Stimulated activated CD8-positive, alpha-beta memory T cell treated with anti-CD3 and anti-CD28 coated beads, Interleukin-2, amount 100 ng/mL, for 1 hour (primary cell): ENCODE data around the gene PREX1.
"Not testable (repeated sequence)": the region's sequence is repeated elsewhere in the genome, so short reads cannot be mapped to it uniquely, and the experiment has no call there.

Experiments
- DNase-seq, 2 donors: peaks; one replicate each; pipeline ENCODE4 v3.0.0-alpha.2; 2020; ENCODE audit warnings: low read depth in 2 of 2

PREX1 gene

GRCh38 chr20:48756774-48757173 lies 71.0 kb downstream of the PREX1 start:
- DNase-seq, result not testable (repeated sequence)

- DNase-seq, result no peak
Observed at GRCh38 chr20:48754292-48754691, 73.5 kb downstream of the PREX1 start.

GRCh38 chr20:48752963-48753362 lies 74.8 kb downstream of the PREX1 start:
- no peak for DNase-seq

DNA sequence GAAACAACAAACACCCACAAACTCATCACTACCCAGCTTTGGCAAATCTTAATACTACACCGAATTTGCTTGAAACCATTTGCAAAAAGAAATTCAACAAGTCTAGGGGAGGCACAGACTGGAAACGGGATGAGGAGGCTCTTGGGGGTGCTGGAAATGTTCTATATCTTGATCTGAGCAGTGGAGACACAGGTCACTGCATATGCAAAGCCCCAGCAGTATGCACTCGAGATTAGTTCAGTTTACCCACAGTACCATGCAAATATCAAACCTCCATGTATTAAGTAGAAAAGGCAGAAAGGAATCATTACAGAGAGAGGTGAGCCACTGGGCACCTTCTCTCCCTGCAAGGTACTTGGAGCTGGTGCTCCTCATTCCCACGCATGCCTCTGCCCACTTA lies 75.9 kb downstream of the PREX1 start:
- DNase-seq, result no peak

- DNase-seq, result no peak
Observed at GRCh38 chr20:48750941-48751635, 76.7 kb downstream of the PREX1 start.

- no peak for DNase-seq
Observed at GRCh38 chr20:48750376-48750775, 77.4 kb downstream of the PREX1 start.

GRCh38 chr20:48749437-48749836 lies 78.4 kb downstream of the PREX1 start:
- DNase-seq, result no peak

DNA sequence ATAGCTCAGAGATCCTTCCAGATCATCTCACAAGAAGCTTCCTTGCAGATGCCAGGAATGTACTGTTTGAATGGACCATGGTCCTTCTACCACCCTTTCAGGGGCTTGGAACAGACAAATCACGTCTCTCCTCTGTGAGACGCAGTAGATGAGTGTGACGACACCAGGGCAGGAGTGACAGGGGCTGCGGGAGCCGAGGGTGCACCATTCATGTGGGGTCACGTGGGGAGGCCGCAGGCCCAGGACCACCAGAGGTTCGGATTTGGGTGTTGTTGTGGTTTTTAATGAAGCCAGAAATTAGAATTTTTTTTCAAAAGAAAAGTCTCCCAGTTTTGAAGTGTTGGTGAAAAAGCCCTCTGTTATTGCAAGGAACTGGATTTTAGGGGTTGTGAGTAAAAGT lies 79.2 kb downstream of the PREX1 start:
- DNase-seq, result no peak

DNA sequence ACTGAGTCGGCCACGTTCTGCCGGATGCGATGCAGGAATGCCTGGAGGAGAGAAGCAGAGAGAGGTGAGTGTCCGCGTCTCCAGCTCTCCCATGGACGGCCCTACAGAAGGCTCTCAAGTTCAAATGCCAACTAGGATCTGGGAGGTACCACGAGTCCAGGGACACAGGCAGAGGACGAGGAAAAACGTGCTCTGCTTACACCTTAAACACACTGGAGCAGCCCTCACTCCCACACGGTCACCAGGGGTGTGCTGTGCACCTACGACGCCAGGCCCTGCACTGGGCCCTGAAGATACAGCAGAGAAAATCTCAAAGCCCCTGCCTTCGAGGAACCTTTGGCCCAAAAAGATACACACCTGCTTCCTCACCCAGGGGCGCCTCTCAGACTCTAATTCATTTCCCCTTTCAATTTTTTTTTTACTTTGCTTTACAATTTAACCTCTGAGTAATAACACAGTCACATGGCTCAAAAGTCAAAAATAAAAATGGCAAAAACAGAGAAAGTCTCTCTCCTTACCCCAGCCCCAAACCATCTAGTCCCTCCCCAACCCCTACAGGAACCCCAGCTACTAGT lies 79.9 kb downstream of the PREX1 start:
- no peak for DNase-seq

GRCh38 chr20:48745330-48745729 lies 82.5 kb downstream of the PREX1 start:
- DNase-seq, result no peak

DNA sequence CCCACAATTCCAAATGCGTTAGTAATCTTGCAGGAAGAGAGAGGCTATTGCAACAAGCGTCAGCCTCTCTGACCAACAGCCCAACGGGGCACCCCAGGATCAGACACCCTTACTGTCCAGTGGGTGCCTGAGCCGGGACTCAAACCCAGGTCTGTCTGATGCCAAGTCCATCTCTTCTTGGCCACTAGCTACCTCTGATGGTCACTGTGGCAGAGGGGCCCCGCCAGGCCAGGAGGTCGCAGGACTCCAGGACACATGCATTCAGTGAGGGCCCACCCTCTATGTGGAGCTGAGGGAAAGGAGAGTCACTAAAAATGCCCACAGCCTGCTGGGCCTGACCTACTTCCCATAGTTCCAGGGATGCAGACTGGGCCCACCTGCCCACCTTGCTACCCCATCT lies 83.3 kb downstream of the PREX1 start:
- no peak for DNase-seq

DNA sequence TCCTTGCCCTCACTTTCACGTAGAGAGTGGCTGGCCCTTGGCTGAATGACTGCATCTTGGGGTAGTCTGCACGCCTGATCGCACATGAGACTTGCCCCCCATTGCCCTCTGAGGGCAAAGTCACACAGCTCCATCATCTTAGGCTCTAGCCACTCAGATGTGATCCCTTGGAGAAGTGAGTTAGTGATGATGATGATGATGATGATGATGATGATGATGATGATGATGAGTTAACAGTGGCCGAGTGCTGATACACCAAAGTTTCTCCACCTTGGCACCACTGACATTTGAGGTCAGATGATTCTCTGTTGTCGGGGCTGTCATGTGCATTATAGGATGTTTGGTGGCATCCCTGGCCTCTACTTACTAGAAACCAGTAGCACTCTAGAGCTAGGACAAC lies 84.0 kb downstream of the PREX1 start:
- DNase-seq, result no peak

DNA sequence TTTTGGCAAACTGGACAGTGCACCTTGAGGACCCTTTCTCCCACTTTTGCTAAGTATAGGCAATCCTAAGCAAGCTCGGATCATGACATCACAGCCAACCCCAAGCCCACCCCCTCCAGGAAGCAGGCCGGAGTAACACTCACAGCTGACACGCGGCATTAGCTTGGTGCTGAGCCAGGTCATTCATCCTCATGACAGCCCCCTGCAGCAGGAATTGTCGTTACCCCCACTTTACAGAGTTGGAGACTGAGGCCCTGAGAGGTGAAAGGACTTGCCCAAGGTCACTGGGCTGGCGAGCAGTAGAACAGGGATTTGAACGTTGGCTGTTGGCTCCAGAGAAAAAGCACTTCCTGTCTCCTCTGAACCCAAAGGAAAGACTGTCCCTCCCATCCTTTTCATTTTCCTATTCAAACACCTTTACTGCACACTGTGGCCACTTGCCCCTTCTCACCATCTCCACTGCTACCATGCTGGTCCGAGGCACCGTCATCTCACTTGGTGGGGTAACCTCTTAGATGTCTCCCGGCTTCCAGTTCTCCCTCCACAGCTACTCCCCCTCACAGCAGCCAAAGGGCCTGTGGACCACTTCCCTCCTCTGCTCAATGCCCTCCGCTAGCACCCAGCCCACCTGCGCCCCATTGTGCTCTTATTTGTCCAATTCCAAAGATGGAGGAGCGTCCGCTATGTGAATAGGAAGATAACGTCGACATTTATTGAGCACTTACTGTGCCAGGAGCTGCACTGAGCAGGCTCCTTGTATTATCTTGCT lies 84.7 kb downstream of the PREX1 start:
- DNase-seq, result no peak

- DNase-seq, result no peak
Observed at GRCh38 chr20:48742233-48742632, 85.6 kb downstream of the PREX1 start.

GRCh38 chr20:48741669-48742068 lies 86.1 kb downstream of the PREX1 start:
- DNase-seq, result no peak

DNA sequence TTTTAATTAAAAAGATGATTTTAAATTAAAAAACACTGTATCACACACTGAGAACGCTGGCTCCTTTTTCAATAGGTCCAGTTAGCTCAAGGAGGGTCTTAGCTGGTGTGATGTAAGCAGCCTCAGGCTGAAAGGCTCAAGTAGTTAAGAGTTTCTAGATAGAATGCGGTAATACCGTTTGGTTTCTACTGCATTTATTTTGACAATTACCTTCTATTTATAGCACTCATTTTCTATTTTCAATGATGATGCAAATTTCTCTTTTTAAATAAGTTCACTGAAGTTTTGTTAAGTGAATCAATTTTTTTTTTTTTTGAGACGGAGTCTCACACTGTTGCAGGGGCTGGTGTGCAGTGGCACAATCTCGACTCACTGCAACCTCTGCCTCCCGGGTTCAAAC lies 87.1 kb downstream of the PREX1 start:
- no peak for DNase-seq

GRCh38 chr20:48740292-48740649 lies 87.5 kb downstream of the PREX1 start:
- DNase-seq, result no peak

GRCh38 chr20:48739395-48740291 lies 88.2 kb downstream of the PREX1 start:
- no peak for DNase-seq

GRCh38 chr20:48738399-48739304 lies 89.1 kb downstream of the PREX1 start:
- no peak for DNase-seq

- no peak for DNase-seq
Observed at GRCh38 chr20:48738094-48738398, 89.8 kb downstream of the PREX1 start.

DNA sequence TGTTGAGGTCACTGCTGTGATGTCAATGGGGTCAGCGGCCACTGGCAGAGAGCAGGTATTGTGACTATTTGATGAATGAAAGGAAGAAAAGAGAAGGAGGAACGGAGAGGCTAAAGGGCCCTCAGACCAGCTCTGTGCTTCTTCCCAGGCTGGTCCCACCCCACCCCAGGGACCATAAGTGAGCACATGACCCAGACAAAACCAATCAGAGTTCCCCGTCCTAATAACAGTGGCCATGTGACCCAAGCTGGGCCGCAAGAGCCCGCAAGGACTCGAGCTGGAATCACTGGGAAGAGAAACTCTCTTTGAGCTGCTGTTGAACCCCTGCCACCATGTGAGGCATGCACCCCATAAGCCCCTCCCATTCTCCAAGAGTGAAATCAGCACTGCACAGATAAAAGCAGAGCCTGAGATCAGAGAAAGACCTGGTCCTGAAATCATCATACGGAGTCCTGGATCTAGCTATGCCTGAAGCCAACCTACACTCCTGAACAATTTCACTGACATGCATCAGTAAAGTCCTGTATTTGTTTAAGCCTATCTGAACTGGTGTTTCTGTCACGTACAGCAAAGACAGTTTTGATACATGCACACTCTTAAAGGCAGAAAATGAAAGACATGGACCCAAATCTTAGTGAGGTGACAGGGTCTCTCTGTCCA lies 90.2 kb downstream of the PREX1 start:
- no peak for DNase-seq
